Limb (tissue), 2 donors: Measurements from ENCODE around the gene FAM219A.
A peak's percentile ranks its signal among the peaks of the same experiment; 100 is the strongest.
"Not testable (repeated sequence)": the region's sequence is repeated elsewhere in the genome, so short reads cannot be mapped to it uniquely, and the experiment has no call there.

Source experiments
- DNase-seq, 2 donors: peaks; one replicate each; pipeline ENCODE4 v3.0.0-alpha.2; 2016; ENCODE audit errors: extremely low spot score in 2 of 2

Gene FAM219A

DNA sequence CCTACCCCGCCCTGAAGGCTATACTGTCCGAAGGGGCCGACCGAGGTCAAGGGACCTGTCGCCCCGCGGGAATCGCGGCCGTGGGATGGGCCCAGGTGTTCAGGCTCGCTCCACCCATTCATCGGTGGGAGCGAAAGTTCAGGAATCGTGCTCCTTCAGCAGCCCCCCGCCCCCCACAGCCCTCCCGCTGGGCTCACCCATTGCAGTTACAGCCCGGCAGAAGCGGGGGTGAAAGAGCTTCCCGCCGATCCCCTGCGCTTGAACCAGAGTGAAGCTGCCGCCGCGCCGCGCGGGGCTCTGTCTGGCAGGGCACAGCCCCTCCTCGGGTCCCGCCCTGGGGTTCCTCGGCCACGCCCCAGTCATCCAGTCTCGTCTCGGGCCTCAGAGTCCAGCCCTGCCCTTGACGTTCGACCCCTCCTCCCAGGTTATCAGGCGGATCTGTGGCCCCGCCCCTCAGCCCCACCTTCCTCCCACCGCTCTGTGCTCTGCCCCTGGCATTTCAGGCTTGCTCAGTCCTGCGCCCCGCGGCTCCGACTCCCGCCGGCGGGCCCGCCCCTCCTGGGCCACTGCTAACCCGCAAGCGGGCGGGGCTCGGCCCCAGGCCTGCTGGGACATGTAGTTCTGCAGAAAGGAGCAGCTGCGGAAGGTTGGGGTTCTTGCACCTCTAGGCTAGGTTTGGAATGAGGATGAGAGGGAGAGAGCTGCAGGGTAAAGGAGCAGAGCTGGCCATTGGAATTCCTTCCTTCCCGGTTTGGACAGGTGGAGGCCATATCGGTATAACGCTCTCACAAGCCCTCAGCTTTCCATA, 81.6 kb downstream of the FAM219A start, which contains the start of gene MYORG:
MYORG (minus strand) TSS at position 303 of the 808 bp plus-strand sequence. CDS start 3,955 bp downstream, outside the sequence.
- peak; percentile 82 to 89 for DNase-seq

- no peak for DNase-seq
Observed at GRCh38 chr9:34375901-34376595, 82.3 kb downstream of the FAM219A start.

DNA sequence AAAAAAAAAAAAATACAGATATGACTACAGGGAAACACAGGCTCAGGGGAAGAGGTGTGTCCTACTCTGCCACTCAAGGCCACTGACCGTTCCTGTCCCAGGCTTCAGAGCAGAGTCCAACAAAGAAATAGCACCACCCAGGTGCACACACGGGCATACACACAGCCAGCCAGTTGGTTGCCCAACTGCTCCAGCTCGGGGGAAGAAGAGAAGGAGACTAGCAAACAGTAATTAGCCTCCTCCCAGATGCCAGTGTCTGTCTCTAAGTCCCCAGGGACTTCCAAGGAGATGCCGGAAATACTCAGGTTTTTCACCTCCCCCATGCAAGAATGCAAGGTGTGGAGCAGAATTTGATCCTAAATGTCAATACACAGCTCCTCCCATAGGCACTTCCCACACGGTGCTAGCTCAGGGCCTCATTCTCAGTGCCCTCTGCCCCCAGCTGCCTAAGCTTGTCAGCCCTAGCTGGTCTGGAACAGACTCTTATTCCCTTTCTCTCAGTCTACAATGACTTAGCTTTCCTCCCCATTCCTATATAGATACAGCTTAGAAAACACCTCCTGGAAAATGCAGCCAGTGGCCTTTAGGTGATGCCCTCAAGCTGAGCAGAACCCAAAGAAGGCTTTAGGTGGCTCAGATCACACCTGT, 83.3 kb downstream of the FAM219A start:
- DNase-seq: no peak

GRCh38 chr9:34374339-34374738, 84.0 kb downstream of the FAM219A start:
- DNase-seq: no peak

- DNase-seq: no peak
Observed at GRCh38 chr9:34373749-34374148, 84.6 kb downstream of the FAM219A start.

- DNase-seq: no peak
Observed at GRCh38 chr9:34372467-34373011, 85.8 kb downstream of the FAM219A start.

- no peak for DNase-seq
Observed at GRCh38 chr9:34371886-34372466, 86.4 kb downstream of the FAM219A start.

DNA sequence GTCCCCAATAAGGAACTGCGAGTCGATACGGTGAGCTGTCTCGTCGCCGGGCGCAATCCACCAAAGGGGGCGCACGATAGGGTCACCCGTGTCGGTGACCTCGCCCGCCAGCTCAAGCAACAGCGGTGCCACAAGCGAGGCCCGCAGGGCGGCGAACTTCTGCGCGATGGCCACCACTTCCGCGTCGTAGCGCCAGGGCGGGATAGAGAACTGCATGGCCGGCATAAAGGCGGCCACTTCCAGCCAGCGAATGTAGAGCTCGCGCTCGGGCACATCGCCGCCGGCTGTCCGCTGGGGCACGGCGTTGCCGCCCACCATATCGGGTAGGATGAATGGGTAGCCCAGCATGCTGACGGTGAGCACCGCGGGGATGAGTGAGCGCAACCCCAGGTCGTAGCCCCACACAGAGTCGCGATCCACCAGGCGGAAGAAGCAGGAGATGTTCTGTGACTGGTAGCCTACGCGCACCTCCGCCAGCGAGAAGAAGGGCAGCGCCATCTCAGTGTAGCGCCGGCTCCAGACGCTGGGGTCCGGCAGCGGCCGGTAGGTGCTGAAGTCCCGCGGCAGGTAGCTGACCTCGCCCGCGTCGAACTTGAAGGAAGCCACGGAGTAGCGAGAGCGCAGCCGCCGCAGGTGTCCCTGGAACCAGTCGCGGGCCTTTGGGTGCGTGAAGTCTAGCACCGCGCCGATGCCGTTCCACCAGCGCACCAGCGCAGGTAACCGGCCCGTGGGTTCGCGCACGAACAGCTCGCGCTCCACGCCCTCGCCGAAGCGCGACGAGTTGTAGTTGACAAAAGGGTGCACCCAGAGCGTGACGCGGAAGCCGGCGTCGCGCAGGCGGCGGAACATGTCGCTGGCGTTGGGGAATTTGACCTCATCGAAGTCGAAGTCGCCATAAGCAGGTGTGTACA, 87.1 kb downstream of the FAM219A start:
- DNase-seq: peak in 1 of 2 donors; percentile 47

- no peak for DNase-seq
Observed at GRCh38 chr9:34370335-34370969, 87.9 kb downstream of the FAM219A start.

GRCh38 chr9:34369636-34370035, 88.7 kb downstream of the FAM219A start:
- no peak for DNase-seq

DNA sequence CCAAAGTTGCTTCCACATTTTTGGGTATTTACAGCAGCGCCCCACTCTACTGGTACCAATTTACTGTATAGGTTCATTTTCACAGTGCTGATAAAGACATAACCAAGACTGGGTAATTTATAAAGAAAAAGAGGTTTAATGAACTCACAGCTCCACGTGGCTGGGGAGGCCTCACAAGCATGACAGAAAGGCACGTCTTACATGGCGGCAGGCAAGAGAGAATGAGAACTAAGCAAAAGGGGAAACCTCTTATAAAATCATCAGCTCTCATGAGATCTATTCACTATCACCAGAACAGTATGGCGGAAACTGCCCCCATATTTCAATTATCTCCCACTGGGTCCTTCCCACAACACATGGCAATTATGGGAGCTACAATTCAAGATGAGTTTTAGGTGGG, 89.6 kb downstream of the FAM219A start:
- DNase-seq: not testable (repeated sequence)

- DNase-seq: not testable (repeated sequence)
Observed at GRCh38 chr9:34367751-34368410, 90.5 kb downstream of the FAM219A start.

GRCh38 chr9:34366365-34366764, 92.0 kb downstream of the FAM219A start:
- no peak for DNase-seq

GRCh38 chr9:34365282-34365681, 93.1 kb downstream of the FAM219A start:
- no peak for DNase-seq

DNA sequence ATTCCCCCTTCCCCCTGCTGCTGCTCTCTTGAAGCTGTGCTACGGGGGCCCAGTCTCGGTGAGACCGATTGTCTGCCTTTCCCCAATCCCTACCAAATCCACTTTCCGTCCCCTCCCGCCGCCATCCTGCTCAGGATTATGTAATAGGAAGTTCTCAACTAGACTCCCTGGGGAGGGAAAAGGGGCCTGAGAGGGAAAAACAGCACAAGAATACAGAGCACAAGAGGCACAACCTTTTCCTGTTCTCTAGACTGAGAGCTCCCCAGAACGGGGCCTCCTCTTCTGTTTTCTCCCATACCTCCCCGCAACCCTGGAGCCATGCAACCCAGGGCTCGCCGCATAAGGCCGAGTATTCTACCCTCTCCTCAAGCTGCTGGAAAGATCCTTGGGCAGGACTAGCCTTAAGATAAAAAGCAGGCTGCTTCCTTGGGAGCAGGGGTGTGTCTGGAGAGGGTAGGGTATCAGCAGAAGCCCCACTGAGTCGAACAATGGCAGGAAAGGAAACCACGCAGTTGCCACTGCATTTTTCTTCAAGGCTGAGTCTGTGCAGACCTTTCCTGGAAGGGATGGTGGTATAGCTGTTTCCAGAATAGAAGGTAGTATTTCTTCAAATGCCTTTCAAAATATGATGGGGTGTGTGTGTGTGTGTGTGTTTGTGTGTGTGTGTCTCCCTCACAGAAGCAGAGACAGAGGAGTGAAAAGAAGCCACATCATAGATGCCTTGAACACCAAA, 94.6 kb downstream of the FAM219A start:
- DNase-seq: peak in 1 of 2 donors; percentile 77

GRCh38 chr9:34362614-34363214, 95.7 kb downstream of the FAM219A start:
- DNase-seq: no peak

GRCh38 chr9:34352957-34353356, 105.4 kb downstream of the FAM219A start:
- not testable (repeated sequence) for DNase-seq

GRCh38 chr9:34352122-34352652, 106.2 kb downstream of the FAM219A start:
- not testable (repeated sequence) for DNase-seq
